Measurements from ENCODE around the gene EFNA3. TPM values are rescaled to one million over a fixed set of nuclear protein-coding genes. Genes with fewer than 3 reads are reported as not detected.

EFNA3 gene
- total and polyA plus RNA-seq, 2 of the 4 experiments (the other 2 are of a cell fraction) = 0.72 to 1.6 TPM

GRCh38 chr1:155106862-155107261 is 28.2 kb downstream of the EFNA3 start:
- TF ChIP-seq MAFK (IDR thresholded peaks at IDR 0.05; ENCODE audit: low read depth, low read length) (no peak), MAZ (IDR thresholded peaks at IDR 0.05; ENCODE audit: borderline replicate concordance, low read depth, low read length) (no peak), RCOR1 (IDR thresholded peaks at IDR 0.05; ENCODE audit: insufficient replicate concordance, low read length) (no peak), ELK1 (IDR thresholded peaks at IDR 0.05; ENCODE audit: borderline replicate concordance, low read depth, low read length) (no peak), CHD1 (IDR thresholded peaks at IDR 0.05; ENCODE audit: low read depth, low read length) (no peak), RAD21 (IDR thresholded peaks at IDR 0.05; ENCODE audit: low read length) (no peak), MXI1 (IDR thresholded peaks at IDR 0.05; ENCODE audit: borderline replicate concordance, low read depth, low read length) (no peak), POLR2A (IDR thresholded peaks at IDR 0.05; ENCODE audit: low read depth, low read length) (no peak), USF2 (IDR thresholded peaks at IDR 0.05; ENCODE audit: low read depth, low read length) (no peak), RFX5 (IDR thresholded peaks at IDR 0.05; ENCODE audit: low read depth, low read length) (no peak), CEBPB (IDR thresholded peaks at IDR 0.05; ENCODE audit: low read depth, low read length) (no peak), CTCF (conservative IDR thresholded peaks at IDR 0.05; ENCODE audit: low read depth, low read length) (no peak), FOS (IDR thresholded peaks at IDR 0.05; ENCODE audit: low read depth, low read length) (no peak), NFE2L2 (IDR thresholded peaks at IDR 0.05; ENCODE audit: low read depth, low read length) (no peak), BHLHE40 (IDR thresholded peaks at IDR 0.05; ENCODE audit: low read depth, low read length) (no peak), SMC3 (IDR thresholded peaks at IDR 0.05; ENCODE audit: low read depth, low read length) (no peak)
- Histone ChIP-seq H2BK20ac (ENCODE audit: low read depth, low read length) (no peak overlapping the region), H3K56ac (ENCODE audit: extremely low read depth, insufficient read depth, low read length) (no peak overlapping the region), H3K9ac (ENCODE audit: low read depth, low read length) (no peak overlapping the region), H4K8ac (ENCODE audit: low read depth in 2 of 2, low read length in 2 of 2) (no peak overlapping the region), H2AFZ (replicated peaks; ENCODE audit: low read length, poor library complexity) (no peak overlapping the region), H3K18ac (ENCODE audit: low read depth, low read length) (no peak overlapping the region), H3K4me3 (ENCODE audit: insufficient read depth, low read depth, low read length) (no peak overlapping the region), H3K23ac (ENCODE audit: low read depth, low read length) (no peak overlapping the region), H3K4me1 (ENCODE audit: control insufficient read depth, insufficient read depth, low read length) (no peaks in the 10 kb centered on the region), H2BK5ac (ENCODE audit: low read depth, low read length, poor library complexity, severe bottlenecking) (no peak overlapping the region), H3K4ac (ENCODE audit: low read depth, low read length) (no peak overlapping the region), H3K9me1 (ENCODE audit: insufficient read depth, low read length) (no peaks in the 10 kb centered on the region), H3K4me2 (ENCODE audit: low read depth, low read length) (no peak overlapping the region), H2BK15ac (ENCODE audit: low read depth, low read length) (no peak overlapping the region), H4K20me1 (ENCODE audit: insufficient read depth, low read length) (no peaks in the 10 kb centered on the region), H2BK120ac (ENCODE audit: low read depth, low read length) (no peak overlapping the region), H4K5ac (ENCODE audit: low read depth, low read length) (no peak overlapping the region), H4K91ac (ENCODE audit: insufficient read depth, low read depth, low read length) (no peak overlapping the region), H3K36me3 (ENCODE audit: control insufficient read depth, insufficient read depth, low read length) (no peaks in the 10 kb centered on the region), H3K27me3 (ENCODE audit: control insufficient read depth, insufficient read depth, low read length) (peaks cover 54% of the 10 kb centered on the region), H2AK9ac (replicated peaks; ENCODE audit: low read depth, low read length, poor library complexity) (no peak overlapping the region), H3K9me3 (ENCODE audit: control insufficient read depth, insufficient read depth, low read length) (no peaks in the 10 kb centered on the region), H3K79me1 (ENCODE audit: low read depth in 1 of 2, low read length in 2 of 2) (no peaks in the 10 kb centered on the region), H3K14ac (replicated peaks; ENCODE audit: low read depth, low read length) (no peak overlapping the region), H2AK5ac (ENCODE audit: low read depth, low read length) (no peak overlapping the region), H3K27ac (ENCODE audit: insufficient read depth, low read length) (no peak overlapping the region)
- no peak for ATAC-seq (ENCODE audit: low read depth)
- dilution Hi-C loops (cut with HindIII; ENCODE audit: low sequenced_read_pairs, unreplicated experiment) = no loop called here
- ChIA-PET POLR2A (ENCODE audit: unreplicated experiment) (no interaction called here), CTCF (no interaction called here)
- intact Hi-C loops (cut with micrococcal nuclease) = no loop called here
- in situ Hi-C loops (cut with MboI; ENCODE audit: low sequenced_read_pairs) = no loop called here
- BruUV-seq (replicated peaks) = no TSS peak
- DNase-seq = no peak
- no CpG with 5 or more reads among the region's 6 CpGs for WGBS, 2 experiments (ENCODE audit: extremely low coverage in 2 of 2, insufficient read length in 1 of 2)
